HCT116 (cell line): ENCODE results near the gene NEUROD2. TPM values are rescaled to one million over a fixed set of nuclear protein-coding genes. Genes with fewer than 3 reads are reported as not detected.

Experiments
- ATAC-seq: fragments of 200-7000 bp; cut with Tn5 transposase; 2 replicates; pipeline ENCODE4 v1.9.1; 2020; ENCODE audit warnings: mild to moderate bottlenecking, moderate library complexity
- BruUV-seq: library from RNA; stranded (reverse); fragments of 400-500 nt; replicated peaks from 2 replicates; lab custom pipeline; 2021; lab: Mats Ljungman, UMichigan
- CTCF ChIA-PET: fragments of 300-600 bp; sonication (Branson Sonifier 250); formaldehyde crosslinking; loops from one replicate; lab custom pipeline; 2021; ENCODE audit warnings: antibody characterized with exemption; lab: Charles Lee
- POLR2A ChIA-PET: fragments of 300-600, 350-600 bp; sonication (Branson Sonifier 250); formaldehyde crosslinking; loops from one replicate; lab custom pipeline; 2021; ENCODE audit warnings: antibody characterized with exemption; lab: Charles Lee
- RAD21 ChIA-PET, 2 experiments: fragments of 300-600 bp; sonication (Branson Sonifier 250); formaldehyde crosslinking; loops; one replicate each; lab custom pipeline; 2023; ENCODE audit warnings: low total read pairs in 2 of 2; ENCODE audit not compliant: uncharacterized antibody in 2 of 2, unreplicated experiment in 2 of 2, low non-redundant PET in 1 of 2; lab: Charles Lee
- DNase-seq: peaks from one replicate; pipeline ENCODE4 v3.0.0-alpha.2; 2010; ENCODE audit warnings: low read depth, low spot score
- H2AFZ ChIP-seq: fragments of 200-600 bp; shearing (Covaris generic), sonication (generic); 2 replicates; pipeline ENCODE4 v1.6.1; 2017; ENCODE audit warnings: low read depth, mixed run types, mixed read lengths, antibody characterized with exemption, low read length; ENCODE audit not compliant: poor library complexity, severe bottlenecking
- H3K27ac ChIP-seq: 2 replicates; pipeline ENCODE4 v1.5.1; 2012; ENCODE audit warnings: low read depth, low read length
- H3K27me3 ChIP-seq: fragments of 200-600 bp; sonication (generic); 2 replicates; pipeline ENCODE4 v1.6.1; 2016; ENCODE audit warnings: mixed run types, low read length, mixed read lengths; ENCODE audit not compliant: insufficient read depth
- H3K36me3 ChIP-seq, 2 experiments: fragments of 200-500 bp in 1 of 2; fragments of 200-600 bp in 1 of 2; sonication (Bioruptor generic) in 1 of 2; sonication (generic) in 1 of 2; 2 replicates each; pipeline versions ENCODE4 v1.5.1 to v1.6.1; 2014 to 2016; ENCODE audit warnings: low read length in 2 of 2, inconsistent platforms in 1 of 2, mixed read lengths in 1 of 2, mixed run types in 1 of 2; ENCODE audit not compliant: insufficient read depth in 2 of 2, control insufficient read depth in 1 of 2
- H3K4me1 ChIP-seq, 2 experiments: fragments of 200-600 bp in 1 of 2; sonication (generic) in 1 of 2; 2 replicates each; pipeline versions ENCODE4 v1.5.1 to v1.6.1; 2012 to 2017; ENCODE audit warnings: low read length in 2 of 2, inconsistent platforms in 1 of 2, mild to moderate bottlenecking in 1 of 2, mixed read lengths in 1 of 2, mixed run types in 1 of 2, moderate library complexity in 1 of 2; ENCODE audit not compliant: insufficient read depth in 2 of 2, control insufficient read depth in 1 of 2
- H3K4me2 ChIP-seq: fragments of 200-600 bp; sonication (generic); 2 replicates; pipeline ENCODE4 v1.6.1; 2017; ENCODE audit warnings: mixed run types, low read length, mixed read lengths
- H3K4me3 ChIP-seq, 2 experiments: fragments of 200-600 bp in 1 of 2; sonication (generic) in 1 of 2; replicated peaks in 1 of 2; 2 replicates each; pipeline ENCODE4 v1.5.1; 2011 to 2016; ENCODE audit warnings: low read length in 2 of 2, control low read depth in 1 of 2, low read depth in 1 of 2, mild to moderate bottlenecking in 1 of 2, mixed read lengths in 1 of 2, mixed run types in 1 of 2
- H3K79me2 ChIP-seq: fragments of 200-600 bp; sonication (generic); 2 replicates; pipeline ENCODE4 v1.6.1; 2017; ENCODE audit warnings: mild to moderate bottlenecking, mixed run types, low read length, moderate library complexity, mixed read lengths; ENCODE audit not compliant: insufficient read depth
- H3K9ac ChIP-seq: fragments of 200-600 bp; sonication (generic); 2 replicates; pipeline ENCODE4 v1.6.1; 2016; ENCODE audit warnings: low read length, mixed read lengths
- H3K9me2 ChIP-seq: fragments of 200-600 bp; sonication (generic), shearing (Covaris generic); 2 replicates; pipeline ENCODE4 v1.6.1; 2017; ENCODE audit warnings: mixed run types, mild to moderate bottlenecking, moderate library complexity; ENCODE audit not compliant: insufficient read depth
- H3K9me3 ChIP-seq, 2 experiments: fragments of 200-500 bp in 1 of 2; fragments of 200-600 bp in 1 of 2; sonication (Bioruptor generic) in 1 of 2; sonication (generic) in 1 of 2; 2 replicates each; pipeline ENCODE4 v1.6.1; 2014 to 2017; ENCODE audit warnings: low read length in 2 of 2, mixed read lengths in 2 of 2, inconsistent platforms in 1 of 2, low read depth in 1 of 2, mild to moderate bottlenecking in 1 of 2, mixed run types in 1 of 2, moderate library complexity in 1 of 2; ENCODE audit not compliant: control insufficient read depth in 1 of 2, insufficient read depth in 1 of 2
- H4K20me1 ChIP-seq: fragments of 200-600 bp; sonication (generic), shearing (Covaris generic); 2 replicates; pipeline ENCODE4 v1.6.1; 2017; ENCODE audit warnings: mixed run types, mild to moderate bottlenecking, moderate library complexity; ENCODE audit not compliant: insufficient read depth
- ATF3 ChIP-seq: IDR thresholded peaks from 2 replicates; pipeline ENCODE4 v1.6.1; 2012
- CEBPB ChIP-seq: IDR thresholded peaks from 2 replicates; pipeline ENCODE4 v1.6.1; 2012; ENCODE audit warnings: low read depth
- EGR1 ChIP-seq: IDR thresholded peaks from 2 replicates; pipeline ENCODE4 v1.6.1; 2012; ENCODE audit warnings: low read depth
- ELF1 ChIP-seq: IDR thresholded peaks from 2 replicates; pipeline ENCODE4 v1.6.1; 2012; ENCODE audit warnings: low read depth, borderline replicate concordance
- EZH2 ChIP-seq: fragments of 200-600 bp; sonication (generic); IDR thresholded peaks from 2 replicates; pipeline ENCODE4 v1.6.1; 2017; ENCODE audit warnings: antibody characterized with exemption, mixed run types
- JUND ChIP-seq: IDR thresholded peaks from 2 replicates; pipeline ENCODE4 v1.6.1; 2012
- POLR2A ChIP-seq: IDR thresholded peaks from 2 replicates; pipeline ENCODE4 v1.7.0; 2011; ENCODE audit warnings: borderline replicate concordance; ENCODE audit not compliant: insufficient read depth, insufficient read length; ENCODE audit errors: extremely low read depth
- POLR2AphosphoS5 ChIP-seq: IDR thresholded peaks from 2 replicates; pipeline ENCODE4 v1.6.1; 2011; ENCODE audit warnings: mild to moderate bottlenecking, low read depth, low read length, moderate library complexity
- RAD21 ChIP-seq: IDR thresholded peaks from 2 replicates; pipeline ENCODE4 v1.6.1; 2012; ENCODE audit warnings: low read depth, mild to moderate bottlenecking
- REST ChIP-seq: IDR thresholded peaks from 2 replicates; pipeline ENCODE4 v1.6.1; 2012; ENCODE audit warnings: low read depth
- SP1 ChIP-seq: IDR thresholded peaks from 2 replicates; pipeline ENCODE4 v1.6.1; 2012; ENCODE audit warnings: low read depth
- SRF ChIP-seq: IDR thresholded peaks from 2 replicates; pipeline ENCODE4 v1.6.1; 2012; ENCODE audit warnings: low read depth
- ZBTB33 ChIP-seq: IDR thresholded peaks from 2 replicates; pipeline ENCODE4 v1.6.1; 2011; ENCODE audit warnings: mild to moderate bottlenecking, low read length, moderate library complexity; ENCODE audit not compliant: insufficient replicate concordance; ENCODE audit errors: extremely low read depth
- ZFX ChIP-seq: fragments of 450-650 bp; IDR thresholded peaks from 2 replicates; pipeline ENCODE4 v1.6.1; 2017
- ZNF274 ChIP-seq: fragments of 200-500 bp; sonication (Bioruptor generic); IDR thresholded peaks from 2 replicates; pipeline ENCODE4 v1.6.1; 2014; ENCODE audit warnings: mild to moderate bottlenecking, low read depth, low read length, inconsistent platforms
- intact Hi-C: fragments of 100-400 bp; cut with micrococcal nuclease; formaldehyde crosslinking; loops from 2 replicates; pipeline ENCODE4 v1.10.0; 2022
- total RNA-seq: library from RNA; stranded (reverse); gene quantifications from one replicate; pipeline ENCODE4 v1.2.1, GENCODE V29; 2021; ENCODE audit not compliant: unreplicated experiment

NEUROD2 gene
- total RNA-seq, 1 experiment from 2014 or later: not detected

DNA sequence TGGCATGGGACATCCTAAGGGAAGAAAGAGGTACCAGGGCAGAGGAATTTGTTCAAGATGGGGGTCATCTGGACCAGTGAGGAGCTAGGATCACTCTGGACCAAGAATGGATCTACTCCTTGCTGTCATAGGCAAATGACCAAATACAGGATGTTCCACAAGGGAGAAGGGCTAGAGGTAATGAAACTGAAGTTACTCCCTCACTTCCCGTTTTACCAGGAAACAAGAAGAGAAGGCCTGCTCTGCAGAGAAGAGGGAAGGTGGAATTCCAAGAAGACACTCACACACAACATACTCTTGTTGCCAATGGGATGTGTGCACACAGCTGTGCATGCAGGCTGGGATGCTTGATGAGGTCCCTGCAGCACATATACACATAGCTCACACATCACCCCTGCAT is 38.6 kb downstream of the NEUROD2 start:
- no peak overlapping the region for H2AFZ ChIP-seq
- ChIA-PET CTCF (no interaction called here), RAD21 (no interaction called here)

More for the DNA sequence above, 38.6 kb downstream of the NEUROD2 start:
- H3K27me3 ChIP-seq: no peaks in the 10 kb centered on the region
- H3K9me2 ChIP-seq: no peaks in the 10 kb centered on the region
- peaks cover 0 to 4% of the 10 kb centered on the region in 2 experiments; a peak in 2 of 4 replicates for H3K4me1 ChIP-seq
- POLR2A ChIA-PET: no interaction called here
- H3K36me3 ChIP-seq: no peaks in the 10 kb centered on the region
- no peak overlapping the region for H3K4me2 ChIP-seq
- TF ChIP-seq SRF: no peak
- no peak for TF ChIP-seq EGR1
- TF ChIP-seq SP1: no peak
- no peak for TF ChIP-seq ZFX
- no peak for TF ChIP-seq CEBPB
- no peak for TF ChIP-seq POLR2A
- no peak for TF ChIP-seq ZNF274
- no peak for TF ChIP-seq JUND
- no peak for TF ChIP-seq ZBTB33
- no peak for TF ChIP-seq ELF1
- TF ChIP-seq RAD21: no peak
- TF ChIP-seq ATF3: no peak
- TF ChIP-seq REST: no peak
- TF ChIP-seq EZH2: no peak
- no peak for TF ChIP-seq POLR2AphosphoS5
- no peak for ATAC-seq
- H3K4me3 ChIP-seq: no peak overlapping the region
- H4K20me1 ChIP-seq: no peaks in the 10 kb centered on the region
- intact Hi-C loops: no loop called here
- H3K9me3 ChIP-seq: peaks cover 0 to 5% of the 10 kb centered on the region in 2 experiments; a peak in 1 of 4 replicates
- H3K27ac ChIP-seq: no peak overlapping the region
- H3K79me2 ChIP-seq: no peaks in the 10 kb centered on the region
- no peak overlapping the region for H3K9ac ChIP-seq
- no TSS peak for BruUV-seq
- DNase-seq: no peak
